IPS-20b (cell line): ENCODE measurements around the gene DAG1.

ENCODE experiments used
- H3K27ac ChIP-seq: one replicate; pipeline ENCODE4 v1.5.1; 2013; ENCODE audit warnings: low read length
- H3K27me3 ChIP-seq: 2 replicates; pipeline ENCODE4 v1.6.1; 2013; ENCODE audit warnings: mild to moderate bottlenecking, low read length, inconsistent platforms; ENCODE audit not compliant: insufficient read depth
- H3K36me3 ChIP-seq: 2 replicates; pipeline ENCODE4 v1.6.1; 2013; ENCODE audit warnings: low read depth, mild to moderate bottlenecking, inconsistent platforms, low read length, moderate library complexity; ENCODE audit not compliant: insufficient read depth
- H3K4me1 ChIP-seq: 2 replicates; pipeline ENCODE4 v1.6.1; 2013; ENCODE audit warnings: mild to moderate bottlenecking, control low read depth, inconsistent platforms, low read length, moderate library complexity; ENCODE audit not compliant: insufficient read depth
- H3K4me3 ChIP-seq: 2 replicates; pipeline ENCODE4 v1.5.1; 2013; ENCODE audit warnings: mild to moderate bottlenecking, low read length, inconsistent platforms
- H3K9ac ChIP-seq: 2 replicates; pipeline ENCODE4 v1.6.1; 2013; ENCODE audit warnings: low read depth, mild to moderate bottlenecking, inconsistent platforms, low read length, moderate library complexity
- H3K9me3 ChIP-seq: 2 replicates; pipeline ENCODE4 v1.6.1; 2013; ENCODE audit warnings: mild to moderate bottlenecking, low read depth, low read length, inconsistent platforms; ENCODE audit not compliant: insufficient read depth

DAG1 gene

GRCh38 chr3:49469936-49470713 is at the start of gene DAG1:
Gene DAG1, plus strand, starts transcription at chr3:49470267. Its CDS starts 40,268 bp downstream, at chr3:49510535.
- Histone ChIP-seq H3K4me3 (peak within 1 kb of the TSS; percentile 93), H3K4me1 (peaks cover 20% of the 10 kb centered on the region), H3K36me3 (no peaks in the 10 kb centered on the region), H3K9me3 (no peaks in the 10 kb centered on the region), H3K27me3 (no peaks in the 10 kb centered on the region), H3K9ac (peak within 1 kb of the TSS; percentile 86), H3K27ac (peak within 1 kb of the TSS; percentile 94)

- Histone ChIP-seq H3K36me3 (peaks cover 6% of the 10 kb centered on the region; the same call in 1 of the 2 replicates), H3K27ac (peak overlapping the region; percentile 23), H3K9ac (peak overlapping the region; percentile 84)
These were observed 48.1 kb upstream of the DAG1 start for GRCh38 chr3:49421890-49422378.

GRCh38 chr3:49422379-49423248 is 47.5 kb upstream of the DAG1 start, which contains the start of gene AMT:
Gene AMT, minus strand, starts transcription at chr3:49422473. Its CDS starts 23 bp downstream, at chr3:49422450.
- Histone ChIP-seq H3K4me1 (peaks cover 6% of the 10 kb centered on the region; the same call in 1 of the 2 replicates), H3K4me3 (peak within 1 kb of the TSS; percentile 92), H3K27ac (peak within 1 kb of the TSS; percentile 63), H3K9me3 (no peaks in the 10 kb centered on the region), H3K36me3 (0 out of 2 replicates have a peak, but pooled peaks cover 4% of the 10 kb centered on the region), H3K9ac (peak within 1 kb of the TSS; percentile 84), H3K27me3 (no peaks in the 10 kb centered on the region)

More at GRCh38 chr3:49421890-49422378, 48.1 kb upstream of the DAG1 start:
- Histone ChIP-seq H3K4me1 (peaks cover 9% of the 10 kb centered on the region), H3K27me3 (no peaks in the 10 kb centered on the region), H3K4me3 (peak overlapping the region; percentile 92), H3K9me3 (no peaks in the 10 kb centered on the region)

- Histone ChIP-seq H3K27me3 (no peaks in the 10 kb centered on the region), H3K36me3 (0 out of 2 replicates have a peak, but pooled peaks cover 4% of the 10 kb centered on the region), H3K27ac (no peak overlapping the region), H3K9me3 (no peaks in the 10 kb centered on the region), H3K9ac (no peak overlapping the region), H3K4me1 (peaks cover 6% of the 10 kb centered on the region; the same call in 1 of the 2 replicates), H3K4me3 (no peak overlapping the region)
These were observed 45.3 kb upstream of the DAG1 start for GRCh38 chr3:49424816-49425215.

- Histone ChIP-seq H3K9me3 (no peaks in the 10 kb centered on the region), H3K4me3 (no peak overlapping the region), H3K27ac (no peak overlapping the region), H3K9ac (no peak overlapping the region), H3K36me3 (0 out of 2 replicates have a peak, but pooled peaks cover 4% of the 10 kb centered on the region), H3K4me1 (peaks cover 6% of the 10 kb centered on the region; the same call in 1 of the 2 replicates), H3K27me3 (no peaks in the 10 kb centered on the region)
These were observed 42.5 kb upstream of the DAG1 start for GRCh38 chr3:49427586-49427985.

GRCh38 chr3:49428752-49429080 is 41.4 kb upstream of the DAG1 start:
- H3K9me3 ChIP-seq: no peaks in the 10 kb centered on the region
- H3K36me3 ChIP-seq: 0 out of 2 replicates have a peak, but pooled peaks cover 4% of the 10 kb centered on the region
- H3K9ac ChIP-seq: peak overlapping the region; percentile 92; the same call in 1 of the 2 replicates
- H3K4me1 ChIP-seq: no peaks in the 10 kb centered on the region
- peak overlapping the region; percentile 75 for H3K4me3 ChIP-seq
- H3K27me3 ChIP-seq: no peaks in the 10 kb centered on the region
- H3K27ac ChIP-seq: no peak overlapping the region

GRCh38 chr3:49434731-49435130 is 35.3 kb upstream of the DAG1 start:
- H3K27ac ChIP-seq: no peak overlapping the region
- H3K9ac ChIP-seq: no peak overlapping the region
- no peaks in the 10 kb centered on the region for H3K27me3 ChIP-seq

GRCh38 chr3:49445391-49445790 is 24.7 kb upstream of the DAG1 start:
- Histone ChIP-seq H3K27ac (no peak overlapping the region), H3K27me3 (no peaks in the 10 kb centered on the region), H3K4me3 (no peak overlapping the region)

More at GRCh38 chr3:49434731-49435130, 35.3 kb upstream of the DAG1 start:
- no peaks in the 10 kb centered on the region for H3K9me3 ChIP-seq
- no peaks in the 10 kb centered on the region for H3K36me3 ChIP-seq
- H3K4me3 ChIP-seq: no peak overlapping the region
- H3K4me1 ChIP-seq: no peaks in the 10 kb centered on the region

GRCh38 chr3:49453621-49454020 is 16.4 kb upstream of the DAG1 start:
- Histone ChIP-seq H3K27ac (no peak overlapping the region), H3K4me3 (no peak overlapping the region), H3K36me3 (no peaks in the 10 kb centered on the region), H3K9ac (no peak overlapping the region), H3K4me1 (peaks cover 10% of the 10 kb centered on the region), H3K27me3 (no peaks in the 10 kb centered on the region), H3K9me3 (no peaks in the 10 kb centered on the region)

More at GRCh38 chr3:49445391-49445790, 24.7 kb upstream of the DAG1 start:
- Histone ChIP-seq H3K36me3 (no peaks in the 10 kb centered on the region), H3K9me3 (no peaks in the 10 kb centered on the region), H3K4me1 (no peaks in the 10 kb centered on the region), H3K9ac (no peak overlapping the region)

GRCh38 chr3:49454458-49454857 is 15.6 kb upstream of the DAG1 start:
- Histone ChIP-seq H3K4me1 (peaks cover 18% of the 10 kb centered on the region), H3K27me3 (no peaks in the 10 kb centered on the region), H3K27ac (no peak overlapping the region), H3K36me3 (no peaks in the 10 kb centered on the region), H3K4me3 (no peak overlapping the region), H3K9ac (no peak overlapping the region; the same call in 1 of the 2 replicates), H3K9me3 (no peaks in the 10 kb centered on the region)

- no peaks in the 10 kb centered on the region for H3K9me3 ChIP-seq
- no peak overlapping the region for H3K4me3 ChIP-seq
- no peak overlapping the region; the same call in 1 of the 2 replicates for H3K9ac ChIP-seq
- H3K36me3 ChIP-seq: no peaks in the 10 kb centered on the region
- H3K27me3 ChIP-seq: no peaks in the 10 kb centered on the region
- H3K4me1 ChIP-seq: peaks cover 23% of the 10 kb centered on the region
- no peak overlapping the region for H3K27ac ChIP-seq
These were observed 15.0 kb upstream of the DAG1 start for GRCh38 chr3:49454898-49455681.
